HepG2 (cell line): ENCODE data around the gene NAV1. TPM values are rescaled to one million over a fixed set of nuclear protein-coding genes. Genes with fewer than 3 reads are reported as not detected.

Experiments used
- ATAC-seq: fragments of 200-7000 bp; cut with Tn5 transposase; 3 replicates; pipeline ENCODE4 v1.9.1; 2020; ENCODE audit warnings: mild to moderate bottlenecking, moderate library complexity
- BruUV-seq: library from RNA; stranded (reverse); fragments of 400-500 nt; replicated peaks from 2 replicates; lab custom pipeline; 2021; lab: Mats Ljungman, UMichigan
- CTCF ChIA-PET: fragments of 300-600 bp; formaldehyde crosslinking; extraction: SDS; loops from one replicate; lab custom pipeline; 2021; ENCODE audit warnings: low total read pairs, inconsistent platforms, low intra/inter-chr PET ratio; lab: Yijun Ruan, JAX
- POLR2A ChIA-PET: fragments of 350-600 bp; sonication (Branson Sonifier 250); formaldehyde crosslinking; loops from one replicate; lab custom pipeline; 2020; ENCODE audit warnings: antibody characterized with exemption, inconsistent platforms; lab: Yijun Ruan, JAX
- DNase-seq: peaks from one replicate; pipeline ENCODE4 v3.0.0-alpha.2; 2015; ENCODE audit warnings: low spot score
- FAIRE-seq: peaks from 3 replicates; lab custom pipeline; 2011; peaks lifted over from hg19 to GRCh38; lab: Jason Lieb, UNC
- H2AFZ ChIP-seq: one replicate; pipeline ENCODE4 v1.6.1; 2011; ENCODE audit warnings: low read length, inconsistent platforms
- H3K27ac ChIP-seq: fragments of 300-600 bp; 3 replicates; pipeline ENCODE4 v1.8.0; 2011; ENCODE audit warnings: mixed run types, mild to moderate bottlenecking, mixed read lengths, low read length, inconsistent platforms; ENCODE audit not compliant: insufficient read depth; ENCODE audit errors: extremely low read length
- H3K27me3 ChIP-seq, 2 experiments: fragments of 200-600 bp in 1 of 2; 2 replicates in 1 of 2; 3 replicates in 1 of 2; pipeline versions ENCODE4 v1.6.0 to v1.8.0; 2011; ENCODE audit warnings: low read length in 2 of 2, mild to moderate bottlenecking in 2 of 2, moderate library complexity in 2 of 2, inconsistent platforms in 1 of 2; ENCODE audit not compliant: insufficient read depth in 2 of 2, control insufficient read depth in 1 of 2
- H3K36me3 ChIP-seq, 2 experiments: fragments of 200-600 bp in 1 of 2; replicated peaks in 1 of 2; 2 replicates in 1 of 2; 3 replicates in 1 of 2; pipeline versions ENCODE4 v1.5.1 to v1.8.0; 2011; ENCODE audit warnings: low read length in 2 of 2, inconsistent platforms in 1 of 2; ENCODE audit not compliant: insufficient read depth in 2 of 2, control insufficient read depth in 1 of 2
- H3K4me1 ChIP-seq: 2 replicates; pipeline ENCODE4 v1.5.1; 2012; ENCODE audit warnings: low read length, inconsistent platforms; ENCODE audit not compliant: insufficient read depth
- H3K4me2 ChIP-seq: 2 replicates; pipeline ENCODE4 v1.6.0; 2011; ENCODE audit warnings: low read depth, low read length, inconsistent platforms
- H3K4me3 ChIP-seq, 3 experiments: fragments of 200-600 bp in 1 of 3; sonication (generic), shearing (Covaris generic) in 1 of 3; replicated peaks in 1 of 3; 2 replicates each; pipeline ENCODE4 v1.5.1; 2011 to 2016; ENCODE audit warnings: low read length in 3 of 3, inconsistent platforms in 2 of 3, low read depth in 2 of 3, mild to moderate bottlenecking in 2 of 3, control low read depth in 1 of 3, mixed read lengths in 1 of 3; ENCODE audit not compliant: insufficient read depth in 1 of 3
- H3K79me2 ChIP-seq: one replicate; pipeline ENCODE4 v1.6.1; 2011; ENCODE audit warnings: low read length, inconsistent platforms; ENCODE audit not compliant: insufficient read depth
- H3K9ac ChIP-seq: 2 replicates; pipeline ENCODE4 v1.6.0; 2011; ENCODE audit warnings: mild to moderate bottlenecking, low read depth, low read length, inconsistent platforms; ENCODE audit not compliant: insufficient read depth
- H3K9me3 ChIP-seq: 2 replicates; pipeline ENCODE4 v1.5.1; 2012; ENCODE audit warnings: mild to moderate bottlenecking, low read length
- H4K20me1 ChIP-seq: 2 replicates; pipeline ENCODE4 v1.6.0; 2011; ENCODE audit warnings: inconsistent platforms, mild to moderate bottlenecking, low read length, moderate library complexity; ENCODE audit not compliant: insufficient read depth
- KLF9 ChIP-seq: IDR thresholded peaks from 2 replicates; pipeline ENCODE4 v1.6.1; 2016; ENCODE audit warnings: low read depth
- NCOR1 ChIP-seq: fragments of 200-600 bp; sonication (generic); IDR thresholded peaks from 2 replicates; pipeline ENCODE4 v1.7.0; 2017; ENCODE audit warnings: antibody characterized with exemption, low read length, borderline replicate concordance
- NFE2L1 ChIP-seq: sonication (generic); formaldehyde crosslinking; IDR thresholded peaks from 2 replicates; pipeline ENCODE4 v1.4.0; 2020; ENCODE audit warnings: missing genetic modification reagents, mild to moderate bottlenecking, borderline replicate concordance
- NR2F2 ChIP-seq: IDR thresholded peaks from 2 replicates; pipeline ENCODE4 v1.6.1; 2012; ENCODE audit warnings: low read depth, inconsistent platforms, borderline replicate concordance
- SMAD1 ChIP-seq: sonication (generic); formaldehyde crosslinking; IDR thresholded peaks from 2 replicates; pipeline ENCODE4 v1.4.0; 2020; ENCODE audit warnings: missing genetic modification reagents, low read depth, mild to moderate bottlenecking, borderline replicate concordance
- TAF15 ChIP-seq: fragments of 200-400 bp; formaldehyde crosslinking; IDR thresholded peaks from one replicate; pipeline ENCODE4 v1.6.1; 2018; ENCODE audit warnings: mild to moderate bottlenecking, low read depth, low read length; ENCODE audit not compliant: poor library complexity, severe bottlenecking
- TBP ChIP-seq: sonication (generic); formaldehyde crosslinking; IDR thresholded peaks from 2 replicates; pipeline ENCODE4 v1.5.0; 2020; ENCODE audit warnings: missing genetic modification reagents
- TIGD3 ChIP-seq: sonication (generic); formaldehyde crosslinking; IDR thresholded peaks from 2 replicates; pipeline ENCODE4 v1.5.1; 2020; ENCODE audit warnings: mild to moderate bottlenecking, missing genetic modification reagents, borderline replicate concordance
- ZBED4 ChIP-seq: sonication (generic); formaldehyde crosslinking; IDR thresholded peaks from 2 replicates; pipeline ENCODE4 v1.4.0; 2020; ENCODE audit warnings: missing genetic modification reagents, borderline replicate concordance
- ZEB1 ChIP-seq: IDR thresholded peaks from 2 replicates; pipeline ENCODE4 v1.6.1; 2012; ENCODE audit warnings: mild to moderate bottlenecking, low read depth, inconsistent platforms; ENCODE audit not compliant: insufficient replicate concordance
- ZNF234 ChIP-seq: sonication (generic); formaldehyde crosslinking; conservative IDR thresholded peaks from 2 replicates; pipeline ENCODE4 v1.5.1; 2020; ENCODE audit warnings: mild to moderate bottlenecking, missing genetic modification reagents
- ZNF367 ChIP-seq: sonication (generic); formaldehyde crosslinking; IDR thresholded peaks from 2 replicates; pipeline ENCODE4 v1.4.0; 2020; ENCODE audit warnings: missing genetic modification reagents, borderline replicate concordance
- ZNF547 ChIP-seq: sonication (generic); formaldehyde crosslinking; IDR thresholded peaks from 2 replicates; pipeline ENCODE4 v1.5.1; 2020; ENCODE audit warnings: mild to moderate bottlenecking, missing genetic modification reagents
- ZNF619 ChIP-seq: sonication (generic); formaldehyde crosslinking; IDR thresholded peaks from 2 replicates; pipeline ENCODE4 v1.4.0; 2020; ENCODE audit warnings: mild to moderate bottlenecking, missing genetic modification reagents
- WGBS: methylation state at CpG from one replicate; pipeline ENCODE4 v1.1.6; 2017; ENCODE audit warnings: low lambda C conversion rate; 5-methylcytosine and 5-hydroxymethylcytosine counted together
- in situ Hi-C: cut with HindIII; loops from 2 replicates; pipeline ENCODE4 v1.10.0; 2017; ENCODE audit warnings: low pct_unique_long_range_greater_than_20kb; ENCODE audit not compliant: extremely low pct_ligation_motif_present
- intact Hi-C: fragments of 100-400 bp; cut with micrococcal nuclease; formaldehyde crosslinking; loops from one replicate; pipeline ENCODE4 v1.10.0; 2022; ENCODE audit not compliant: unreplicated experiment
- polyA plus RNA-seq, 8 experiments: library from polyadenylated mRNA; depleted of rRNA in 3 of 8; stranded (reverse) in 7 of 8; unstranded in 1 of 8; fragments of >200 nt; fragmentation: Illumina TruSeq in 4 of 8; extraction: Trizol in 4 of 8; gene quantifications; 2 replicates each; pipeline versions ENCODE4 v1.2.1 to v1.2.3, GENCODE V29; 2011 to 2016; ENCODE audit warnings: low read depth in 4 of 8, missing spikeins in 1 of 8, mixed read lengths in 1 of 8; ENCODE audit not compliant: insufficient read depth in 1 of 8
- total RNA-seq, 5 experiments: library from RNA; depleted of rRNA; stranded (reverse); fragments of >200 nt; fragmentation: Illumina TruSeq; extraction: Trizol; gene quantifications; 2 replicates each; pipeline ENCODE4 v1.2.3, GENCODE V29; 2016; ENCODE audit warnings: low read depth in 1 of 5

NAV1 gene
- total and polyA plus RNA-seq, 2 of the 13 experiments (the other 11 are each of a cell fraction or from before 2014, with no cell fraction given): not detected

GRCh38 chr1:201563941-201564340 is 25.0 kb downstream of the NAV1 start:
- Histone ChIP-seq H3K79me2 (no peaks in the 10 kb centered on the region), H3K27ac (no peak overlapping the region), H3K4me1 (no peaks in the 10 kb centered on the region), H3K36me3 (no peaks in the 10 kb centered on the region), H3K4me2 (no peak overlapping the region), H3K9me3 (no peaks in the 10 kb centered on the region), H3K9ac (no peak overlapping the region), H3K4me3 (no peak overlapping the region), H3K27me3 (peaks cover 5 to 31% of the 10 kb centered on the region in 2 experiments; a peak in 4 of 5 replicates), H4K20me1 (no peaks in the 10 kb centered on the region), H2AFZ (no peak overlapping the region)
- 12% methylated on average over 2 of the region's 3 CpGs for WGBS
- BruUV-seq: no TSS peak
- CTCF ChIA-PET: no interaction called here
- POLR2A ChIA-PET: no interaction called here
- TF ChIP-seq NFE2L1 (no peak), NR2F2 (no peak), KLF9 (CRISPR knock-in tag) (no peak), ZNF367 (no peak), NCOR1 (no peak), TIGD3 (CRISPR knock-in tag) (no peak), ZNF619 (CRISPR knock-in tag) (no peak), ZBED4 (no peak), ZNF234 (CRISPR knock-in tag) (no peak), ZNF547 (CRISPR knock-in tag) (no peak), TBP (CRISPR knock-in tag) (no peak), TAF15 (no peak), ZEB1 (no peak), SMAD1 (CRISPR knock-in tag) (no peak)
- no peak for ATAC-seq
- intact Hi-C loops: no loop called here
- in situ Hi-C loops: loop anchor here (10.0 kb wide), 1 partner anchor 221 kb away; no protein-coding TSS in a partner anchor
- no peak for DNase-seq
- no peak for FAIRE-seq
